SH-SY5Y (cell line): ENCODE data around the gene VRTN.

ENCODE experiments used
- GATA2 ChIP-seq: IDR thresholded peaks from 2 replicates; pipeline ENCODE4 v1.6.1; 2011; ENCODE audit warnings: mild to moderate bottlenecking, low read depth, low read length
- GATA3 ChIP-seq: IDR thresholded peaks from 2 replicates; pipeline ENCODE4 v1.6.1; 2011; ENCODE audit warnings: low read depth, mild to moderate bottlenecking, low read length, moderate library complexity

VRTN gene

GRCh38 chr14:74401504-74402241 is 53.4 kb downstream of the VRTN start:
- no peak for TF ChIP-seq GATA3
- no peak for TF ChIP-seq GATA2

DNA sequence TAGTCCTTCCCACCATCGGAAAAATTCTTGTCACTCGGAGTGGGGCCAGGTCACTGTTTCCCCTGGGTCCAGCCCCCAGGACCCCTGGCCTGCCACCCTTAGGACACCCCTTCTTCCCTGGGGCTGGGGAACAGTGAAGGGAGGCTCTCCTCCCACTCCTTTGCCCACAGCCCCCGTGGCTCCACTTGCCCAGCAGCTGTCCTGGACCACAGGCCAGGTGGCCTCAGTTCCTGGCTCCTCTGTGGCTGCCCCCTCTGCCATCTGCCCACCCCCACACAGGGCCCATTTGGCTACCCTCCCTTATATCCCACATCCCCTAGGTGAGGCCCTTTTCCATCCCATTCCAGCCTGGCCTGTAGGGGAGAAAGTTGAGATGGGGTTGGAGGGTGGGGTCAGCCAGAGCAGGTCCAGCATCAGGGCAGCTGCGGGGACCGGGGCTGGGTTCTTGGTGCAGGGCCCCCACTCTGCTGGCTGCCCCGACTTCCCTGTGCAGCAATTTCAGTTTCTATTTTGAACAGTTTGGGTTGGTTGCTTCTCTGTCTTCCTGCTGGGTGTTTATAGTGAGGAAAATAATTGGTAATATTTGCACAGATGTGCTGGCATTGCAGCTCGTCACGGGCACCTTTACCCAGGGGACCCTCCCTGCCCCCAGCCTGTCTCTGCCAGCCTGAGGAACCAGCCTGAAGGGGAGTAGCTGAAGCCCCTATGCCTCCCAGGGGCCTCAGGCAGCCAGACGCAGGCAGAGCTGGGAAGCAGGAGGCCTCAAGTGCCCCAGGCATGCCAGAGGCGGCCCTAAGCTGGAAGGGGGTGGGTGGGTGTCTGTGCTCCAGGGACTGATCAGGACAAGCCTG is 54.4 kb downstream of the VRTN start:
- TF ChIP-seq GATA3 (no peak), GATA2 (no peak)

DNA sequence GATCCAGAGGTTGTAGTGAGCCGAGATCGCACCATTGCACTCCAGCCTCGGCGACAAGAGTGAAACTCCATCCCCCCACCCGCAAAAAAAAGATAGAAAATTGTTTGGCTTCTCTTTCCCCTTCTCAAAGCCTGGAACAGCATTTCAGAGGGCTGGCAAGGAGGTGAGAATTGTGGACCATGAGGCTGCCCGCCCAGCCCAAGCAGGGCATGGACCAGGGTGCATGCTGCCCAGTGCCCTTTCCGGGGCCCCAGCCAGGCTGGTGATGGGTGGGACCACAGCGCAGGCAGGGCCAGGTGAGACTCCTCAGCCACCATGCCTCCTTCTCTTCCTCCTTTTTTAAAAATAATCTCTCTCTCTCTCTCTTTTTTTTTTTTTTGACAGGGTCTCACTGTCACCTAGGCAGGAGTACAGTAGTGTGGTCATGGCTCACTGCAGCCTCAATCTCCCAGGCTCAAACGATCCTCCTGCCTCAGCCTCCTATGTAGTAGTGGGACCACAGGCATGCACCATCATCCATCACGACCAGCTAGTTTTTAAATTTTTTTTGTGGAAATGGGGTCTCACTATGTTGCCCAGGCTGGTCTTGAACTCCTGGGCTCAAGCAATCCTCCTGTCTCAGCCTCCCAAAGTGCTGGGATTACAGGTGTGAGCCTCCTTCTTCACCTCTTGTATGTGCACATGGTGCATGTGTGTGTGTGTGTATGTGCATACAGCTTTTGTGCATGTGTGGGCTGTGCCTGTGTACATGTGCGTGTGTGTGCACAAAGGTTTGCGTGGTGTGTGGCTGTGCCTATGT is 55.5 kb downstream of the VRTN start:
- TF ChIP-seq GATA2 (no peak), GATA3 (no peak)

DNA sequence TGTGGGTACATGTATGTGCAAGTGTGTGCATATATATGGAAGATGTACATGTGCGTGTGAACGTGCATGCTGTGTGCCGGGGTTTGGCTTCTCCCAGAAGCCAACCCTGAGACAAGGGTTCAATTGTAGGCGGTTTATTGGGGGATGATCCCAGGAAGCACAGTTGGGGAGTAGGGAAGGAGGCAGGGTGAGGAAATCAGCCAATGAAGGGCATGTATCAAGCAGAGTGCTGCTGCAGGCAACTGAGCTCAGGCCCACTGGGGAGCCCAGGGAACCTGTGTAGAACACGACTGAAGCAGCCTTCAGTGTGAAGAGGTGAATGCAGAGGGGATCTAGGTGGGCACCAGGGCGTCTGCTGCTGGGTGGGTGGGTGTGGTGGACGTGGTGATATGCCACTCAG is 56.2 kb downstream of the VRTN start:
- no peak for TF ChIP-seq GATA2
- TF ChIP-seq GATA3 = no peak

DNA sequence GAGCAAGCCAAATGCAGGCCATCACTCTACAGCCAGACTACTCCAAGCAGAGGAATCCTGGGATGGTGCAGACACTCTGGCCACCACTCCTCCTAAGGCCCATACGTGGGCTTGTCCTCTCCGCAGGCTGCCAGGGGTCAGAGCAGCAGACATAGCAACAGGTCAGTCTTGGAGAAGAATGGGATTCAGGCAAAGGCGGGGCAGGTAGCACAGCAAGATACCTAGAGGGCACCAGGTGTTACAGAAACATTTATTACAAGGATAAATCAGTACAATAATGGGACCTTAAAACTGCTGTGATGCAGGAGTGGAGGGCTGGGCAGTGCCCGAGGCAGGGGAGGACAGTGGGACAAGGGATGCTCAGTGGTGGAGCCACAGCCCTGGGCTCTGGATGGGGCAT is 57.4 kb downstream of the VRTN start:
- TF ChIP-seq GATA3 = no peak
- no peak for TF ChIP-seq GATA2

DNA sequence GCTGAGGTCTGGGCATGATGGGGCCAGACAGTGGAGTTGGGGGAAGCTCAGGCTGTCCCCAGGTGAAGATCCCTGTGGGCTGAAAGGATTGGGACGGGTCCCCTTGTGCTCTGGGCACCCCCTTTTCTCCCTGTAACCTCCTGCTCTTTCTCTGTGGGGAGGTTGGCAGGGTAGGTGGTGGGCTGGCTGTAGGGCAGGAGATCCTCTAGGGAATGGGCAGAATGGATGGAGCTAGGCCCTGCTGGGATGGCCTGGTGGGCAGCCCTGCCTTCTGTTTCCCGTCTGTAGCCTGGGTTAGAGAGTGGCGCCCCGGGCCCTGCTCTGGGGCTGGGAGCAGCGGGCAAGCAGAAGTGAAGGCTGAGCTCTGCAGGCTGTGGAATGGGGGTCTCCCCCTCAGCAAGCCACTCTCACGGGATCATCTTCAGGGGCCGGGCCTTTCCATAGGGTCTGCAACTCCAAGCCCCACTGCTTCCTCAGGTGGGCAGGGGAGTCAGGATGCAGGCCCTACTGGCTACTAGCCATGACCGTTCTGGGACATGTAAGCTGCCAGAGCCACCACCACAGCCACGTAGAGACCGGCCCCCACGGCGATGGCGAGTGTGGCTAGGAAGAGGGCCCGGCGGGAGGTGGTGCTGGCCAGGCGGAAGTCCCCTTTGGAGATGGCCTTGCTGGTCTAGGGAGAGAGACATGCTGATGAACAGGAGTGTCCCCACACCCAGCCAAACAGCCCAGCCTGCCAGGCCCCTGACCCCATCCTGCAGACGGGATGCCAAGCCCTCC is 58.9 kb downstream of the VRTN start:
- TF ChIP-seq GATA2 (no peak), GATA3 (no peak)

DNA sequence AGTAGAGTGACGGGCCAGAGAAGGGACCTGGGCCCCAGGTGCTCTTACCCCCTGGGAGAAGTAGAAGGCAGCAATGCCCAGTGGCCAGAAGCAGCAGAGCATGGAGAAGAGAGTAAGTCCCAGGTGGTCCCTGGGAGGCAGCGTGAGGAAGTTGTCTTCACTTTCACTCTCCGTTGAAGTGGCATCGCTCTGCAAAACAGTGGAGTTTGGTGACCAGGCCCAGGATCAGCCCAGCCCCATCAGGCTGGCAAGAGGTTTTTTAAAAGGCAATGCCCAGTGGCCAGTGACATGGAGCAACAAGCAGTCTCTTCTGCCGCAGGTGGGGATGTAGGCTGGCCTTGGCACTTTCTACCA is 59.5 kb downstream of the VRTN start:
- TF ChIP-seq GATA2 = no peak
- no peak for TF ChIP-seq GATA3

DNA sequence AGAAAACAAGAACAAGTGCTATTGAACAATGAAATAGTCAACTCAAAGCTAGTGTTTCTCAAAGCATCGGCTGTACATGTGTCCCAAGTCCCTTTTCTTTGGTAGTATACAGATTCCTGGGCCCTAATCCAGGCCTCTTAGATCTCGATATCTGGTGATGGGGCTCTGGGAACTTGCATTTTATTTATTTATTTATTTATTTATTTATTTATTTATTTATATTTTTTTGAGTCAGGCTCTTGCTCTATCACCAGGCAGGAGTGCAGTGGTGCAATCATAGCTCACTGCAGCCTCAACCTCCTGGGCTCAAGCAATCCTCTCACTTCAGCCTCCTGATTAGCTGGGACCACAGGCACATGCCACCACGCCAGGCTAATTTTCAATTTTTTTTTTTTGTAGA is 60.6 kb downstream of the VRTN start:
- TF ChIP-seq GATA2 (no peak), GATA3 (no peak)

DNA sequence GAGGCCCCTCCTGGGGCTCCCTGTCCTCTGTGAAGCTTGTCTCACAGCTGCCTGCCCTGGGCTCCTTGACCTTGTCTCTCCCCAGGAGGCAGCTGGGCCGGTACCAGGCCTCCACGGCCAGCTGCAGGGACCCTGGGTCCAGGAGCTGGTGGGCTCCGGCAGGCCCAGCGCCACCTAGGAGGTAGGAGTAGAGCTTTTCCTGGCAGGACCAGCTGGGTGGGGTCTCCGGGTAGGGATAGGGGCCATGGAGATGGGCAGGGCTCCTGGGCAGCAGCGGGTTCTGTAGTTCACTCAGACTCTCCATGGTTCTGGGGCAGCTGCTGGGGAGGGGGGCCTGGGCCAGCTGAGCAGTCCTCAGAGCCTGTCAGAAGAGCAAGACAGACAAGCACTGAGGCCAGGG is 61.2 kb downstream of the VRTN start:
- TF ChIP-seq GATA2 (no peak), GATA3 (no peak)
